ENCODE results near the gene MOCS1.

Gene MOCS1

DNA sequence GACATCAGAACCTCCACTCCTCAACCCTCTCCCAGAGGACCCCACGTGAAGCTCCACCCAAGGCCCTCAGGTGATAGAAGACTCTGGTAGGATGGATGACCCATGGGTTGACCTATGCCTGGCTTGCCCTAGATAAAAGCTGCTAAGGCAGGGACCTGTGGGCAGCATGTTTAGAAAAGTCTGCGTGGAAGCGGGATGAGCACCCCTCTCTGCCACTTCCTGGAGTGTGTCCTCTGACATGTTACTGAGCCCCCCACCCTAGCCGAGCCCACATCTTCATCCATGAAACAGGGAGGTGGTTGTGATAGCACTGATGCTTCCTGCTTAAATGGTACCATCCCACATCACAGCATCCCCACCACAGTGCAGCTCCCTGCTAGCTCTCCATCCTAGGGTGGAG, 21.8 kb downstream of the MOCS1 start:
- no peak for DNase-seq (ENCODE audit: low read depth in 2 of 2)
- TF ChIP-seq, protein P1, sequence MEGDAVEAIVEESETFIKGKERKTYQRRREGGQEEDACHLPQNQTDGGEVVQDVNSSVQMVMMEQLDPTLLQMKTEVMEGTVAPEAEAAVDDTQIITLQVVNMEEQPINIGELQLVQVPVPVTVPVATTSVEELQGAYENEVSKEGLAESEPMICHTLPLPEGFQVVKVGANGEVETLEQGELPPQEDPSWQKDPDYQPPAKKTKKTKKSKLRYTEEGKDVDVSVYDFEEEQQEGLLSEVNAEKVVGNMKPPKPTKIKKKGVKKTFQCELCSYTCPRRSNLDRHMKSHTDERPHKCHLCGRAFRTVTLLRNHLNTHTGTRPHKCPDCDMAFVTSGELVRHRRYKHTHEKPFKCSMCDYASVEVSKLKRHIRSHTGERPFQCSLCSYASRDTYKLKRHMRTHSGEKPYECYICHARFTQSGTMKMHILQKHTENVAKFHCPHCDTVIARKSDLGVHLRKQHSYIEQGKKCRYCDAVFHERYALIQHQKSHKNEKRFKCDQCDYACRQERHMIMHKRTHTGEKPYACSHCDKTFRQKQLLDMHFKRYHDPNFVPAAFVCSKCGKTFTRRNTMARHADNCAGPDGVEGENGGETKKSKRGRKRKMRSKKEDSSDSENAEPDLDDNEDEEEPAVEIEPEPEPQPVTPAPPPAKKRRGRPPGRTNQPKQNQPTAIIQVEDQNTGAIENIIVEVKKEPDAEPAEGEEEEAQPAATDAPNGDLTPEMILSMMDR (IDR thresholded peaks at IDR 0.05; ENCODE audit: low read depth, low read length), result no peak
- no peak overlapping the region for H3K4me3 ChIP-seq (replicated peaks in 1 of 2; ENCODE audit: low read depth in 2 of 2, low read length in 2 of 2)

DNA sequence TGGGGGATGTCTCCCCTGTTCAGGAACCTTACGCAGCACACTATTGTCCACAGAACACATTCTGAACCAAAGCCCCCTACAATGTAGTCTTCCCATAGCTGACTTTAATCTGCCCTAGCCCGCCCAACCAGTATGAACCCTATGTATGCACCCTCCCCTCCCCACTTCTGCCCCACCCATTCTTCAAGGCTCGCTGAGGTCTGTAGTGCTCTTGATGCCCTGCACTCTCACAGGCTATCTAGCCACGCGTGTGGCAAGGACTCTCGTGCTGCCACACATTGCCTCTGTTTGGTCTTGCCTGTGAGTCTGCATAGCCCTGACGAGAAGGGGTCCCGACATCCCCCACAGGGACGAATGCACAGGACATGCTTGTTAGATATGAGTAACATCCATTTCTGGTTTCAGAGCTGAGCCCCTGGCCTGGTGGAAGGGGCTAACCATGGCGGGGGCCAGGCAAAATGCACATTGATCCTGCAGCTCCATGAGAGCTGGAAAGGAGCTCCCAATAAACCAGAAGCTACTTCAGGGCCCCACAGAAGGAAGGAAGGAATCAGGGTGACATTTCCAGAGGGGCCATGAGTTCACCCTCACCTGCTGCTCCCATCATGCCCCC, 22.6 kb downstream of the MOCS1 start:
- TF ChIP-seq, protein P1 (IDR thresholded peaks at IDR 0.05; ENCODE audit: low read depth, low read length), result no peak
- no peak for DNase-seq (ENCODE audit: low read depth in 2 of 2)
- H3K4me3 ChIP-seq (replicated peaks in 1 of 2; ENCODE audit: low read depth in 2 of 2, low read length in 2 of 2), result no peak overlapping the region

DNA sequence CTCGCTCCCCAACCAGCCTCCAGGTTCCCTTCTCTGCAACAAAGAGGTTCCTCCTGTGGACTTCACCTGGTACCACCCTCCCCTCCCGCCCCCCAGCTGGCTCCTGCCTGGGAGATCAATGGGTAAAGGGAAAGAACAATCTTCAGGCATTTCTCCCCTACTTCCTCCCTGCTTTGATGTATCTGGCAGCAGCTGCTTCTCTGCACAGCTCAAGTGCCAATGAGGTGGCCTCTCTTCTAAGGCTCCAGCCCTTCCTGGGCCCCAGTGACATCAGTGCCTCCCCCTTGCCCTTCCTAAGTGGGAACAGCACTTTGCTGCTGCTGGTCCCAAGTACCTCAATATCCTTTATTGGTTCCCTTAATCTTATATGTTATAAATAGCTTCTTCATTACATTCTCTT, 23.5 kb downstream of the MOCS1 start:
- TF ChIP-seq, protein P1 (IDR thresholded peaks at IDR 0.05; ENCODE audit: low read depth, low read length), result no peak
- no peak for DNase-seq (ENCODE audit: low read depth in 2 of 2)
- H3K4me3 ChIP-seq (replicated peaks in 1 of 2; ENCODE audit: low read depth in 2 of 2, low read length in 2 of 2), result no peak overlapping the region

DNA sequence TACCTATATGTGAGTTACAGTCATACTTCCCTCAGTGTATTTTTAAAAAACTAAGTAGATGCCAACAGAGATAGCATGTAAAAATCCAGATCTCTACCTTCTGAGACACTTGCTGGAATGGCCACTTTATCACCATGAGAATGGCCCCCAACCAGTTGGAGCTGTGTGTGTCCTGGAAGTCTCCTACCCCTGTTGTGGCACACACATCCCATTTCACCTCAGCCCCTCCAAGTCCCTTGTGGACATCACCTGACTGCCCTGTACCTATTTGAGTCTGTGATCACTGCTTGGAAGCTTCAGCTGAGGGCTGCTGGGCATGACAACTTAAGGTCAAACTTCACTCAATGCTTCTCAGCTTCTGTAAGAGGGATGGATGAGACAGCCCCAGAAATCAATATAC, 24.1 kb downstream of the MOCS1 start:
- TF ChIP-seq, protein P1 (IDR thresholded peaks at IDR 0.05; ENCODE audit: low read depth, low read length), result no peak
- no peak for DNase-seq (ENCODE audit: low read depth in 2 of 2)

DNA sequence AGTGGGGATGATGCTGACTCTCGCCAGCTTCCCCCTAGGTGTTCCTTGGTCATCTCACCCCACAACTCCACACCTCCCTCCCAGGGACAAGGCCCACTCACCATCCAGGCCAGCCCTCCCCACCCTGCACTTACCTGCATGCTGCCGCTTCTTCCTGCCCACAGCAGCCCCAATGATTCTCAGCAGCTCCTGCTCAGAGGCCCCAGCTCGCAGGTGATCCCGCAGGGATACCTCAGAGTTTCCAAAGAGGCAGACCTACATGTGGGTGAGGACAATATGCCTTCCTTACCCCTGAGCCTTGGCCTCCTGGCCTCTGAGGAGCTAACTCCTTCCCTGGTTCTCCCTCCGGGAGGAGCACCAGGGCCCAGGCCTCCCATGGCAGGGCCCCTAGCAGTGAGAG, 24.6 kb downstream of the MOCS1 start:
- no peak for DNase-seq (ENCODE audit: low read depth in 2 of 2)
- H3K4me3 ChIP-seq (replicated peaks in 1 of 2; ENCODE audit: low read depth in 2 of 2, low read length in 2 of 2), result no peak overlapping the region
- TF ChIP-seq, protein P1 (IDR thresholded peaks at IDR 0.05; ENCODE audit: low read depth, low read length), result no peak

More for the DNA sequence above, 24.1 kb downstream of the MOCS1 start:
- no peak overlapping the region for H3K4me3 ChIP-seq (replicated peaks in 1 of 2; ENCODE audit: low read depth in 2 of 2, low read length in 2 of 2)

DNA sequence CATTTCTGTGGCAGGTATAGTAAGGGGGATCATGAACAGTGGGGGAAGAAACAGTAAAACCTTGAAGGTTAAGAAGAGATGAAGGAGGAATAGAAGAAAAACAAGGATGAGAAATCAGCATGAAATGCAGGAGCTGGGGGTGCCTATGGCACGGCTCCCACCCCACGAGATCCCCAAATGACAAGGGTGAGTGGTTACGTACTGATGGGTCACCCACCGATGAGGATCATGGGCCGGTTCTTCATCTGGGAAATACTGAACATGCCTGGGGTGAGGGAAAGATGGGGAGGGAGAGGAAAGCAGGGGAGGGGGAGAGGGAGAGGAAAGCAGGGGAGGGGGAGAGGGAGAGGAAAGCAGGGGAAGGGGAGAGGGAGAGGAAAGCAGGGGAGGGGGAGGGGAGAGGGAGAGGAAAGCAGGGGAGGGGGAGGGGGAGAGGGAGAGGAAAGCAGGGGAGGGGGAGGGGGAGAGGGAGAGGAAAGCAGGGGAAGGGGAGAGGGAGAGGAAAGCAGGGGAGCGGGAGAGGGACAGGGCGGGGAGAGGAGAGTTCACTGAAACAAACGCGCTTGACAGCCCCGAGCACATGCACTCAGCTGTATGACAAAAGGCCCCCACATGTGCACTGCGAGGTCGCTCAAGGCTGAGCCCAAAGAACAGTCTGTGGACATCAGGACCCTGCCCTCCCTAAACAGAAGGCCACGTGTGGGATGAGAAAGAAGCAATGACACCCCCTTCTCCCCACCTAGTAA, 25.3 kb downstream of the MOCS1 start:
- H3K4me3 ChIP-seq (replicated peaks in 1 of 2; ENCODE audit: low read depth in 2 of 2, low read length in 2 of 2), result no peak overlapping the region
- no peak for DNase-seq (ENCODE audit: low read depth in 2 of 2)
- TF ChIP-seq, protein P1 (IDR thresholded peaks at IDR 0.05; ENCODE audit: low read depth, low read length), result no peak
